PC-9 (cell line): ENCODE measurements around the gene C3orf18. TPM values are rescaled to one million over a fixed set of nuclear protein-coding genes. Genes with fewer than 3 reads are reported as not detected.

Source experiments
- BruUV-seq: library from RNA; stranded (reverse); fragments of 400-500 nt; replicated peaks from 2 replicates; lab custom pipeline; 2021; lab: Mats Ljungman, UMichigan
- CTCF ChIA-PET: fragments of 300-600 bp; sonication (Branson Sonifier 250); formaldehyde crosslinking; loops from one replicate; lab custom pipeline; 2022; ENCODE audit warnings: antibody characterized with exemption; lab: Charles Lee
- POLR2A ChIA-PET: fragments of 300-600 bp; sonication (Branson Sonifier 250); formaldehyde crosslinking; loops from one replicate; lab custom pipeline; 2022; ENCODE audit warnings: antibody characterized with exemption; ENCODE audit not compliant: unreplicated experiment; lab: Charles Lee
- DNase-seq, 2 experiments: peaks; one replicate each; pipeline versions ENCODE4 v3.0.0 to v3.0.0-alpha.2; 2015 to 2022; ENCODE audit warnings: mixed read lengths in 1 of 2
- H2AFZ ChIP-seq: fragments of 200-600 bp; sonication (generic); 2 replicates; pipeline ENCODE4 v1.8.1; 2017; ENCODE audit warnings: antibody characterized with exemption
- H3F3A ChIP-seq: fragments of 200-600 bp; sonication (generic); 2 replicates; pipeline ENCODE4 v1.8.1; 2017; ENCODE audit warnings: antibody characterized with exemption, mild to moderate bottlenecking, low read depth; ENCODE audit not compliant: insufficient read depth
- H3K27ac ChIP-seq: fragments of 200-600 bp; sonication (generic); 2 replicates; pipeline ENCODE4 v1.6.1; 2016; ENCODE audit warnings: mixed run types
- H3K27me3 ChIP-seq: fragments of 200-600 bp; sonication (generic); 2 replicates; pipeline ENCODE4 v1.6.1; 2016; ENCODE audit warnings: low read depth, mixed run types; ENCODE audit not compliant: insufficient read depth
- H3K36me3 ChIP-seq: fragments of 200-600 bp; sonication (generic); 2 replicates; pipeline ENCODE4 v1.6.1; 2016; ENCODE audit warnings: low read depth, mixed run types
- H3K4me1 ChIP-seq: fragments of 200-600 bp; sonication (generic); replicated peaks from 2 replicates; pipeline ENCODE4 v1.6.1; 2016; ENCODE audit warnings: mixed run types; ENCODE audit not compliant: insufficient read depth
- H3K4me2 ChIP-seq: fragments of 200-600 bp; sonication (generic); 2 replicates; pipeline ENCODE4 v1.6.1; 2017; ENCODE audit warnings: mixed run types
- H3K4me3 ChIP-seq: fragments of 200-600 bp; sonication (generic); 2 replicates; pipeline ENCODE4 v1.6.1; 2016; ENCODE audit warnings: mixed run types
- H3K79me2 ChIP-seq: fragments of 200-600 bp; sonication (generic); 2 replicates; pipeline ENCODE4 v1.6.1; 2017; ENCODE audit warnings: low read depth, mixed run types
- H3K9me2 ChIP-seq: fragments of 200-600 bp; sonication (generic); 2 replicates; pipeline ENCODE4 v1.8.1; 2017; ENCODE audit warnings: mild to moderate bottlenecking; ENCODE audit not compliant: insufficient read depth
- H3K9me3 ChIP-seq: fragments of 200-600 bp; sonication (generic); 2 replicates; pipeline ENCODE4 v1.8.1; 2016; ENCODE audit warnings: low read depth; ENCODE audit not compliant: insufficient read depth
- H4K20me1 ChIP-seq: fragments of 200-600 bp; sonication (generic); 2 replicates; pipeline ENCODE4 v1.8.1; 2017; ENCODE audit not compliant: insufficient read depth
- CTCF ChIP-seq: fragments of 200-600 bp; sonication (generic); conservative IDR thresholded peaks from 2 replicates; pipeline ENCODE4 v1.6.1; 2017; ENCODE audit warnings: mixed run types, antibody characterized with exemption, mild to moderate bottlenecking, moderate library complexity
- EZH2 ChIP-seq: fragments of 200-600 bp; sonication (generic); IDR thresholded peaks from 2 replicates; pipeline ENCODE4 v1.8.0; 2017; ENCODE audit warnings: antibody characterized with exemption, low read depth
- intact Hi-C: fragments of 100-400 bp; cut with micrococcal nuclease; formaldehyde crosslinking; loops from one replicate; pipeline ENCODE4 v1.10.0; 2022; ENCODE audit not compliant: unreplicated experiment
- total RNA-seq: library from RNA; stranded (reverse); gene quantifications from 2 replicates; pipeline ENCODE4 v1.2.3, GENCODE V29; 2021

The C3orf18 gene
- total RNA-seq, 1 experiment from 2014 or later = 7.5 TPM

- no peaks in the 10 kb centered on the region for H3K36me3 ChIP-seq
- no peaks in the 10 kb centered on the region for H3K9me2 ChIP-seq
- ChIA-PET POLR2A (interaction anchor here (0.6 kb wide), 1 partner anchor 891 kb away, joined by 31 read pairs; no protein-coding TSS in a partner anchor), CTCF (no interaction called here)
- H3K27ac ChIP-seq = no peak overlapping the region
- TF ChIP-seq EZH2 (no peak), CTCF (no peak)
- peaks cover 6% of the 10 kb centered on the region; the same call in 1 of the 2 replicates for H3F3A ChIP-seq
- intact Hi-C loops = no loop called here
- no TSS peak for BruUV-seq
- 0 out of 2 replicates have a peak overlapping the region, but pooled peaks have one; percentile 16 for H3K4me2 ChIP-seq
- no peaks in the 10 kb centered on the region for H3K9me3 ChIP-seq
- H3K79me2 ChIP-seq = no peaks in the 10 kb centered on the region
- H3K4me1 ChIP-seq = peaks cover 30% of the 10 kb centered on the region
- H4K20me1 ChIP-seq = no peaks in the 10 kb centered on the region
- no peak overlapping the region for H3K4me3 ChIP-seq
- no peak overlapping the region for H2AFZ ChIP-seq
- DNase-seq = no peak
- H3K27me3 ChIP-seq = no peaks in the 10 kb centered on the region
Measured at GRCh38 chr3:50600141-50600753, 32.7 kb upstream of the C3orf18 start.

GRCh38 chr3:50599716-50600118 is 32.2 kb upstream of the C3orf18 start:
- no TSS peak for BruUV-seq
- H4K20me1 ChIP-seq = no peaks in the 10 kb centered on the region
- H3K4me1 ChIP-seq = peaks cover 28% of the 10 kb centered on the region
- no peak overlapping the region for H3K27ac ChIP-seq
- H3K27me3 ChIP-seq = no peaks in the 10 kb centered on the region
- H3F3A ChIP-seq = peaks cover 5% of the 10 kb centered on the region; the same call in 1 of the 2 replicates
- H3K36me3 ChIP-seq = no peaks in the 10 kb centered on the region
- H3K79me2 ChIP-seq = no peaks in the 10 kb centered on the region
- CTCF ChIA-PET = no interaction called here
- intact Hi-C loops = no loop called here
- POLR2A ChIA-PET = no interaction called here
- TF ChIP-seq EZH2 = no peak
- no peak for TF ChIP-seq CTCF
- no peaks in the 10 kb centered on the region for H3K9me2 ChIP-seq
- no peak for DNase-seq
- H3K4me2 ChIP-seq = no peak overlapping the region
- H3K9me3 ChIP-seq = no peaks in the 10 kb centered on the region
- no peak overlapping the region for H3K4me3 ChIP-seq
- H2AFZ ChIP-seq = no peak overlapping the region

- Histone ChIP-seq H3K27me3 (no peaks in the 10 kb centered on the region), H3K4me3 (no peak overlapping the region), H3K9me2 (no peaks in the 10 kb centered on the region), H4K20me1 (no peaks in the 10 kb centered on the region), H3K4me2 (no peak overlapping the region), H2AFZ (no peak overlapping the region), H3K9me3 (no peaks in the 10 kb centered on the region), H3K27ac (no peak overlapping the region), H3F3A (0 out of 2 replicates have a peak, but pooled peaks cover 5% of the 10 kb centered on the region), H3K4me1 (peaks cover 28% of the 10 kb centered on the region), H3K36me3 (no peaks in the 10 kb centered on the region), H3K79me2 (no peaks in the 10 kb centered on the region)
- TF ChIP-seq CTCF = no peak
- TF ChIP-seq EZH2 = no peak
- ChIA-PET CTCF (no interaction called here), POLR2A (no interaction called here)
- DNase-seq = no peak
- BruUV-seq = no TSS peak
- intact Hi-C loops = no loop called here
Measured at GRCh38 chr3:50599115-50599715, 31.7 kb upstream of the C3orf18 start.
